ENCODE results near the gene KIRREL2. TPM values are rescaled to one million over a fixed set of nuclear protein-coding genes. Genes with fewer than 3 reads are reported as not detected.

Gene KIRREL2
- polyA plus RNA-seq, 3 donors = not detected

GRCh38 chr19:35870798-35871197 is 14.1 kb downstream of the KIRREL2 start:
- Histone ChIP-seq H3K9ac (ENCODE audit: insufficient read depth, low read length, poor library complexity, severe bottlenecking) (no peak overlapping the region), H3K4me3 (replicated peaks in 1 of 3; ENCODE audit: low read depth in 2 of 3, low read length in 3 of 3) (no peak overlapping the region), H3K36me3 (replicated peaks in 1 of 2; ENCODE audit: control insufficient read depth in 1 of 2, insufficient read depth in 2 of 2, low read length in 2 of 2) (no peaks in the 10 kb centered on the region), H4K20me1 (ENCODE audit: insufficient read depth, low read length) (no peaks in the 10 kb centered on the region), H3K4me2 (replicated peaks; ENCODE audit: extremely low read depth, low read length, poor library complexity, severe bottlenecking) (no peak overlapping the region), H2AFZ (ENCODE audit: insufficient read depth, low read depth, low read length, poor library complexity, severe bottlenecking) (no peak overlapping the region), H3K9me3 (replicated peaks in 1 of 2; ENCODE audit: control insufficient read depth in 1 of 2, insufficient read depth in 1 of 2, low read length in 2 of 2) (peaks cover 0 to 9% of the 10 kb centered on the region in 2 donors), H3K27ac (ENCODE audit: low read depth in 1 of 2, low read length in 2 of 2) (no peak overlapping the region), H3K4me1 (ENCODE audit: control insufficient read depth in 1 of 2, insufficient read depth in 2 of 2, low read length in 2 of 2) (peaks cover 16 to 23% of the 10 kb centered on the region in 2 donors), H3K27me3 (ENCODE audit: control insufficient read depth in 2 of 2, insufficient read depth in 2 of 2, low read length in 2 of 2) (peaks cover 27 to 49% of the 10 kb centered on the region in 2 donors), H3K79me2 (ENCODE audit: insufficient read depth, low read length) (no peaks in the 10 kb centered on the region)
- Mint-ChIP-seq H3K9me3 (peaks cover 8 to 22% (median 10%) of the 10 kb centered on the region in 7 donors), H3K27me3 (ENCODE audit: low read depth in 3 of 3) (peaks cover 44 to 59% (median 48%) of the 10 kb centered on the region in 3 donors), H3K36me3 (peaks cover 0 to 6% of the 10 kb centered on the region in 2 donors), H3K4me1 (peaks cover 15% of the 10 kb centered on the region), H3K27ac (no peak overlapping the region), H3K4me3 (peak overlapping the region in 1 of 2 donors; percentile 74)
- intact Hi-C loops (cut with micrococcal nuclease) = loop anchor here in 1 of 2 donors (10.0 kb wide), 1 partner anchor 96 kb away; the partner anchor contains the start of gene ARHGAP33
- no peak for DNase-seq
- 80% methylated on average over 1 of the region's 12 CpGs for WGBS (ENCODE audit: insufficient coverage)
- TF ChIP-seq, protein P1, sequence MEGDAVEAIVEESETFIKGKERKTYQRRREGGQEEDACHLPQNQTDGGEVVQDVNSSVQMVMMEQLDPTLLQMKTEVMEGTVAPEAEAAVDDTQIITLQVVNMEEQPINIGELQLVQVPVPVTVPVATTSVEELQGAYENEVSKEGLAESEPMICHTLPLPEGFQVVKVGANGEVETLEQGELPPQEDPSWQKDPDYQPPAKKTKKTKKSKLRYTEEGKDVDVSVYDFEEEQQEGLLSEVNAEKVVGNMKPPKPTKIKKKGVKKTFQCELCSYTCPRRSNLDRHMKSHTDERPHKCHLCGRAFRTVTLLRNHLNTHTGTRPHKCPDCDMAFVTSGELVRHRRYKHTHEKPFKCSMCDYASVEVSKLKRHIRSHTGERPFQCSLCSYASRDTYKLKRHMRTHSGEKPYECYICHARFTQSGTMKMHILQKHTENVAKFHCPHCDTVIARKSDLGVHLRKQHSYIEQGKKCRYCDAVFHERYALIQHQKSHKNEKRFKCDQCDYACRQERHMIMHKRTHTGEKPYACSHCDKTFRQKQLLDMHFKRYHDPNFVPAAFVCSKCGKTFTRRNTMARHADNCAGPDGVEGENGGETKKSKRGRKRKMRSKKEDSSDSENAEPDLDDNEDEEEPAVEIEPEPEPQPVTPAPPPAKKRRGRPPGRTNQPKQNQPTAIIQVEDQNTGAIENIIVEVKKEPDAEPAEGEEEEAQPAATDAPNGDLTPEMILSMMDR (IDR thresholded peaks at IDR 0.05) = no peak

GRCh38 chr19:35871611-35872010 is 14.9 kb downstream of the KIRREL2 start:
- intact Hi-C loops (cut with micrococcal nuclease) = loop anchor here in 1 of 2 donors (10.0 kb wide), 1 partner anchor 97 kb away; the partner anchor contains the start of gene ARHGAP33
- Histone ChIP-seq H3K9ac (ENCODE audit: insufficient read depth, low read length, poor library complexity, severe bottlenecking) (no peak overlapping the region), H3K27ac (ENCODE audit: low read depth in 1 of 2, low read length in 2 of 2) (no peak overlapping the region), H3K79me2 (ENCODE audit: insufficient read depth, low read length) (no peaks in the 10 kb centered on the region), H3K36me3 (replicated peaks in 1 of 2; ENCODE audit: control insufficient read depth in 1 of 2, insufficient read depth in 2 of 2, low read length in 2 of 2) (no peaks in the 10 kb centered on the region), H3K4me2 (replicated peaks; ENCODE audit: extremely low read depth, low read length, poor library complexity, severe bottlenecking) (no peak overlapping the region), H4K20me1 (ENCODE audit: insufficient read depth, low read length) (no peaks in the 10 kb centered on the region), H2AFZ (ENCODE audit: insufficient read depth, low read depth, low read length, poor library complexity, severe bottlenecking) (no peak overlapping the region), H3K27me3 (ENCODE audit: control insufficient read depth in 2 of 2, insufficient read depth in 2 of 2, low read length in 2 of 2) (peaks cover 27 to 46% of the 10 kb centered on the region in 2 donors), H3K4me3 (replicated peaks in 1 of 3; ENCODE audit: low read depth in 2 of 3, low read length in 3 of 3) (no peak overlapping the region), H3K4me1 (ENCODE audit: control insufficient read depth in 1 of 2, insufficient read depth in 2 of 2, low read length in 2 of 2) (peaks cover 16 to 23% of the 10 kb centered on the region in 2 donors), H3K9me3 (replicated peaks in 1 of 2; ENCODE audit: control insufficient read depth in 1 of 2, insufficient read depth in 1 of 2, low read length in 2 of 2) (peaks cover 0 to 9% of the 10 kb centered on the region in 2 donors)
- no CpG with 5 or more reads among the region's 12 CpGs for WGBS (ENCODE audit: insufficient coverage)
- H3K36me3 Mint-ChIP-seq = peaks cover 0 to 6% of the 10 kb centered on the region in 2 donors
- peaks cover 7 to 22% (median 10%) of the 10 kb centered on the region in 7 donors for H3K9me3 Mint-ChIP-seq
- H3K4me1 Mint-ChIP-seq = peaks cover 15% of the 10 kb centered on the region
- DNase-seq = no peak
- H3K27me3 Mint-ChIP-seq (ENCODE audit: low read depth in 3 of 3) = peaks cover 39 to 53% (median 46%) of the 10 kb centered on the region in 3 donors
- no peak overlapping the region for H3K27ac Mint-ChIP-seq
- no peak overlapping the region for H3K4me3 Mint-ChIP-seq
- TF ChIP-seq, protein P1 (IDR thresholded peaks at IDR 0.05) = no peak

Data from CD14-positive monocyte (primary cell).